K562 (cell line): ENCODE data around the gene OR4X1. TPM values are rescaled to one million over a fixed set of nuclear protein-coding genes. Genes with fewer than 3 reads are reported as not detected.

ENCODE experiments used
- RREB1 ChIP-seq: fragments of 250-450 bp; sonication (Bioruptor Pico); IDR thresholded peaks from 2 replicates; pipeline ENCODE4 v1.4.0; 2020
- STAG1 ChIP-seq: sonication (generic); formaldehyde crosslinking; IDR thresholded peaks from 2 replicates; pipeline ENCODE4 v1.5.0; 2020; ENCODE audit warnings: missing genetic modification reagents, borderline replicate concordance
- XRCC3 ChIP-seq: fragments of 450-650 bp; IDR thresholded peaks from 2 replicates; pipeline ENCODE4 v1.6.1; 2017; ENCODE audit warnings: mild to moderate bottlenecking, moderate library complexity
- ZFPM2 ChIP-seq: fragments of 250-450 bp; sonication (Bioruptor Pico); IDR thresholded peaks from 2 replicates; pipeline ENCODE4 v1.5.1; 2022; ENCODE audit warnings: mild to moderate bottlenecking
- ZNF253 ChIP-seq: fragments of 250-450 bp; sonication (Bioruptor Pico); conservative IDR thresholded peaks from 2 replicates; pipeline ENCODE4 v1.6.1; 2021; ENCODE audit warnings: mild to moderate bottlenecking
- ZNF449 ChIP-seq: fragments of 250-450 bp; sonication (Bioruptor Pico); IDR thresholded peaks from 2 replicates; pipeline ENCODE4 v1.8.0; 2022; ENCODE audit warnings: moderate library complexity, mild to moderate bottlenecking, inconsistent platforms
- polyA plus RNA-seq, 8 experiments: library from polyadenylated mRNA; depleted of rRNA in 4 of 8; stranded (reverse) in 5 of 8; unstranded in 3 of 8; fragments of >200 nt; fragmentation: Nextera tagmentation in 2 of 8; fragmentation: Illumina TruSeq in 1 of 8; extraction: Ambion mirVana in 2 of 8; extraction: Trizol in 1 of 8; gene quantifications; 2 replicates each; pipeline versions ENCODE4 v1.2.1 to v1.2.3, GENCODE V29; 2011 to 2014; ENCODE audit warnings: inconsistent platforms in 1 of 8, missing spikeins in 1 of 8
- total RNA-seq, 7 experiments: library from RNA; depleted of rRNA in 6 of 7; stranded (reverse); fragments of >200 nt in 6 of 7; fragmentation: Illumina TruSeq in 2 of 7; extraction: Trizol in 2 of 7; gene quantifications; 2 replicates each; pipeline versions ENCODE4 v1.2.1 to v1.2.3, GENCODE V29; 2011 to 2021; ENCODE audit warnings: low replicate concordance in 1 of 7

Gene OR4X1
- total and polyA plus RNA-seq, 9 of the 15 experiments (the other 6 are each of a cell fraction or from before 2014, with no cell fraction given), result not detected

- TF ChIP-seq RREB1 (CRISPR knock-in tag), result no peak
- TF ChIP-seq ZFPM2 (CRISPR knock-in tag), result no peak
- no peak for TF ChIP-seq STAG1 (CRISPR knock-in tag)
- TF ChIP-seq ZNF253 (CRISPR knock-in tag), result no peak
- no peak for TF ChIP-seq ZNF449 (CRISPR knock-in tag)
- no peak for TF ChIP-seq XRCC3
Measured at GRCh38 chr11:48242501-48242900, 21.2 kb upstream of the OR4X1 start (continued).
